Ovary (tissue), 9 donors: Measurements from ENCODE around the gene PRKG2. TPM values are rescaled to one million over a fixed set of nuclear protein-coding genes. Genes with fewer than 3 reads are reported as not detected.

ENCODE experiments used
- DNase-seq, 5 donors: peaks; one replicate each; pipeline ENCODE4 v3.0.0-alpha.2; 2019 to 2020
- H3K27ac ChIP-seq, 2 donors: fragments of 200-600 bp; one replicate each; pipeline versions ENCODE4 v1.5.1 to v1.8.0; 2019 to 2022
- H3K27me3 ChIP-seq: fragments of 200-600 bp; one replicate; pipeline ENCODE4 v1.8.0; 2022
- H3K36me3 ChIP-seq: fragments of 200-600 bp; sonication (generic); one replicate; pipeline ENCODE4 v1.5.1; 2019
- H3K4me1 ChIP-seq: one replicate; pipeline ENCODE4 v1.8.1; 2013; ENCODE audit warnings: mild to moderate bottlenecking, moderate library complexity; ENCODE audit not compliant: insufficient read depth
- H3K4me3 ChIP-seq: fragments of 200-600 bp; sonication (generic); one replicate; pipeline ENCODE4 v1.5.1; 2017
- H3K9me3 ChIP-seq, 2 donors: fragments of 200-600 bp in 1 of 2; sonication (generic) in 1 of 2; one replicate each; pipeline versions ENCODE4 v1.5.1 to v1.8.1; 2013 to 2019; ENCODE audit warnings: mild to moderate bottlenecking in 1 of 2, moderate library complexity in 1 of 2
- CTCF ChIP-seq, 3 donors: fragments of 450-650 bp in 2 of 3; fragments of 200-600 bp in 1 of 3; IDR thresholded peaks; one replicate each; pipeline versions ENCODE4 v1.5.1 to v1.8.0; 2016 to 2022; ENCODE audit warnings: antibody characterized with exemption in 3 of 3, mild to moderate bottlenecking in 1 of 3
- EP300 ChIP-seq: sonication (generic); formaldehyde crosslinking; IDR thresholded peaks from one replicate; pipeline ENCODE4 v1.6.1; 2017; ENCODE audit warnings: antibody characterized with exemption
- POLR2A ChIP-seq: fragments of 450-650 bp; IDR thresholded peaks from one replicate; pipeline ENCODE4 v1.6.1; 2017; ENCODE audit warnings: antibody characterized with exemption, mild to moderate bottlenecking, moderate library complexity
- WGBS, 3 donors: extraction: QIAGEN DNeasy Blood & Tissue Kit in 1 of 3; methylation state at CpG; one replicate each; pipeline versions ENCODE4 v1.1.5 to v1.1.7; 2013 to 2017; 5-methylcytosine and 5-hydroxymethylcytosine counted together
- intact Hi-C, 4 donors: fragments of 100-400 bp; cut with DNase I; formaldehyde crosslinking; loops; one replicate each; pipeline versions ENCODE4 v1.11.0 to v1.15.1; 2022 to 2023
- polyA plus RNA-seq, 2 donors: library from polyadenylated mRNA; stranded (reverse); fragments of 200-250 nt in 1 of 2; fragments of 350-450 nt in 1 of 2; fragmentation: Illumina TruSeq in 1 of 2; extraction: RNeasy Lipid Tissue Mini Kit (QIAGEN cat#74804) in 1 of 2; gene quantifications; one replicate each; pipeline ENCODE4 v1.2.3, GENCODE V29; 2013 to 2014
- total RNA-seq, 7 donors: library from RNA; depleted of rRNA in 2 of 7; stranded (reverse); fragments of >200 nt in 2 of 7; fragmentation: NEBNext Ultra II Directional in 3 of 7; extraction: Animal tissue kit (Norgen Biotek cat#: 25700) in 3 of 7; gene quantifications; one replicate each; pipeline versions ENCODE4 v1.1.0 to v1.2.4, GENCODE V29; 2016 to 2023
- donor health status: DM: no; HTN: no; CAD: no; lungs with moderate emphysema.
- donor health status: DM: no; HTN: no; CAD: no.
- donor health status: Bipolar disorder and iron deficiency.
- donor health status: DM: yes; HTN: yes; CAD: no.
- donor health status: DM: no; HTN: no; CAD: no.
- donor health status: DM: yes; HTN: yes; CAD: no.

The PRKG2 gene
- total and polyA plus RNA-seq, 9 donors, result 0.08 to 0.60 (median 0.16) TPM; not detected in 3

GRCh38 chr4:81195475-81195874 is 19.5 kb downstream of the PRKG2 start:
- H3K9me3 ChIP-seq, result no peaks in the 10 kb centered on the region
- H3K27ac ChIP-seq, result no peak overlapping the region
- no peaks in the 10 kb centered on the region for H3K36me3 ChIP-seq
- 93 to 96% (median 95%) methylated on average over 6 of the region's 6 CpGs for WGBS, 3 donors
- no peak overlapping the region for H3K4me3 ChIP-seq
- H3K4me1 ChIP-seq, result no peaks in the 10 kb centered on the region
- TF ChIP-seq EP300 (no peak), CTCF (IDR thresholded peaks at IDR 0.05) (no peak), POLR2A (no peak)
- intact Hi-C loops, result no loop called here
- DNase-seq, result no peak
- no peaks in the 10 kb centered on the region for H3K27me3 ChIP-seq

- Histone ChIP-seq H3K27ac (no peak overlapping the region), H3K4me3 (no peak overlapping the region), H3K36me3 (no peaks in the 10 kb centered on the region), H3K4me1 (no peaks in the 10 kb centered on the region), H3K9me3 (no peaks in the 10 kb centered on the region), H3K27me3 (no peaks in the 10 kb centered on the region)
- 79 to 88% (median 84%) methylated on average over 3 of the region's 3 CpGs for WGBS, 3 donors
- DNase-seq, result no peak
- intact Hi-C loops, result no loop called here
- TF ChIP-seq POLR2A, result no peak
- TF ChIP-seq EP300, result no peak
- no peak for TF ChIP-seq CTCF (IDR thresholded peaks at IDR 0.05)
Observed at GRCh38 chr4:81194286-81194685, 20.7 kb downstream of the PRKG2 start.

GRCh38 chr4:81180916-81181315 is 34.1 kb downstream of the PRKG2 start:
- Histone ChIP-seq H3K4me3 (no peak overlapping the region), H3K36me3 (no peaks in the 10 kb centered on the region), H3K4me1 (no peaks in the 10 kb centered on the region), H3K9me3 (no peaks in the 10 kb centered on the region), H3K27ac (no peak overlapping the region), H3K27me3 (no peaks in the 10 kb centered on the region)
- WGBS, 3 donors, result 50 to 67% (median 54%) methylated on average over 1 of the region's 1 CpG
- TF ChIP-seq CTCF (IDR thresholded peaks at IDR 0.05) (no peak), POLR2A (no peak), EP300 (no peak)
- DNase-seq, result no peak
- intact Hi-C loops, result no loop called here

GRCh38 chr4:81179326-81179725 is 35.7 kb downstream of the PRKG2 start:
- Histone ChIP-seq H3K4me1 (no peaks in the 10 kb centered on the region), H3K36me3 (no peaks in the 10 kb centered on the region), H3K27me3 (no peaks in the 10 kb centered on the region), H3K4me3 (no peak overlapping the region), H3K27ac (no peak overlapping the region), H3K9me3 (no peaks in the 10 kb centered on the region)
- intact Hi-C loops, result no loop called here
- 51 to 63% (median 58%) methylated on average over 3 of the region's 3 CpGs for WGBS, 3 donors
- TF ChIP-seq POLR2A (no peak), EP300 (no peak), CTCF (IDR thresholded peaks at IDR 0.05) (no peak)
- DNase-seq, result no peak

GRCh38 chr4:81173213-81173612 is 41.8 kb downstream of the PRKG2 start:
- Histone ChIP-seq H3K36me3 (no peaks in the 10 kb centered on the region), H3K4me3 (no peak overlapping the region), H3K9me3 (no peaks in the 10 kb centered on the region), H3K4me1 (no peaks in the 10 kb centered on the region), H3K27me3 (no peaks in the 10 kb centered on the region), H3K27ac (no peak overlapping the region)
- intact Hi-C loops, result no loop called here
- TF ChIP-seq POLR2A (no peak), CTCF (IDR thresholded peaks at IDR 0.05) (no peak), EP300 (no peak)
- DNase-seq, result no peak
- 32 to 47% (median 41%) methylated on average over 1 of the region's 1 CpG for WGBS, 3 donors
